ENCODE measurements around the gene ARHGAP42.

The ARHGAP42 gene

GRCh38 chr11:100801225-100801999, 114.3 kb downstream of the ARHGAP42 start:
- no peak for DNase-seq (ENCODE audit: low read depth)

GRCh38 chr11:100805506-100806199, 118.6 kb downstream of the ARHGAP42 start:
- DNase-seq (ENCODE audit: low read depth) = no peak

- no peak for DNase-seq (ENCODE audit: low read depth)
Measured at GRCh38 chr11:100806296-100806695, 119.2 kb downstream of the ARHGAP42 start.

- DNase-seq (ENCODE audit: low read depth) = no peak
Measured at GRCh38 chr11:100808904-100809491, 121.9 kb downstream of the ARHGAP42 start.

GRCh38 chr11:100810146-100810545, 123.1 kb downstream of the ARHGAP42 start:
- no peak for DNase-seq (ENCODE audit: low read depth)

GRCh38 chr11:100810666-100811065, 123.6 kb downstream of the ARHGAP42 start:
- no peak for DNase-seq (ENCODE audit: low read depth)

- no peak for DNase-seq (ENCODE audit: low read depth)
Measured at GRCh38 chr11:100812517-100812916, 125.4 kb downstream of the ARHGAP42 start.

- DNase-seq (ENCODE audit: low read depth) = no peak
Measured at GRCh38 chr11:100815787-100816330, 128.8 kb downstream of the ARHGAP42 start.

- DNase-seq (ENCODE audit: low read depth) = no peak
Measured at GRCh38 chr11:100816823-100817222, 129.7 kb downstream of the ARHGAP42 start.

- no peak for DNase-seq (ENCODE audit: low read depth)
Measured at GRCh38 chr11:100817620-100818019, 130.5 kb downstream of the ARHGAP42 start.

GRCh38 chr11:100820621-100821020, 133.5 kb downstream of the ARHGAP42 start:
- no peak for DNase-seq (ENCODE audit: low read depth)

- DNase-seq (ENCODE audit: low read depth) = no peak
Measured at GRCh38 chr11:100821198-100821597, 134.1 kb downstream of the ARHGAP42 start.

- no peak for DNase-seq (ENCODE audit: low read depth)
Measured at GRCh38 chr11:100823360-100823759, 136.3 kb downstream of the ARHGAP42 start.

- DNase-seq (ENCODE audit: low read depth) = no peak
Measured at GRCh38 chr11:100824041-100824809, 137.1 kb downstream of the ARHGAP42 start.

- no peak for DNase-seq (ENCODE audit: low read depth)
Measured at GRCh38 chr11:100825626-100826025, 138.5 kb downstream of the ARHGAP42 start.

- no peak for DNase-seq (ENCODE audit: low read depth)
Measured at GRCh38 chr11:100827934-100828661, 141.0 kb downstream of the ARHGAP42 start.

- no peak for DNase-seq (ENCODE audit: low read depth)
Measured at GRCh38 chr11:100830274-100830673, 143.2 kb downstream of the ARHGAP42 start.

GRCh38 chr11:100830978-100831732, 144.1 kb downstream of the ARHGAP42 start:
- DNase-seq (ENCODE audit: low read depth) = no peak

- no peak for DNase-seq (ENCODE audit: low read depth)
Measured at GRCh38 chr11:100831929-100832494, 144.9 kb downstream of the ARHGAP42 start.

- no peak for DNase-seq (ENCODE audit: low read depth)
Measured at GRCh38 chr11:100832829-100833228, 145.7 kb downstream of the ARHGAP42 start.

Data from T follicular helper cell (primary cell).